CD8-positive, alpha-beta memory T cell (primary cell): ENCODE results near the gene PRKCSH. TPM values are rescaled to one million over a fixed set of nuclear protein-coding genes. Genes with fewer than 3 reads are reported as not detected.
"Not testable (repeated sequence)": the region's sequence is repeated elsewhere in the genome, so short reads cannot be mapped to it uniquely, and the experiment has no call there.

Source experiments
- CTCF ChIA-PET: fragments of 350-600 bp; sonication (Branson Sonifier 250); formaldehyde crosslinking; loops from one replicate; lab custom pipeline; 2021; ENCODE audit warnings: antibody characterized with exemption; lab: Charles Lee
- POLR2A ChIA-PET: fragments of 350-600 bp; sonication (Branson Sonifier 250); formaldehyde crosslinking; loops from one replicate; lab custom pipeline; 2021; ENCODE audit warnings: antibody characterized with exemption; lab: Charles Lee
- DNase-seq, 5 donors: peaks; one replicate each; pipeline versions ENCODE4 v3.0.0 to v3.0.0-alpha.2; 2020 to 2022; ENCODE audit warnings: mixed read lengths in 1 of 5
- H3K27ac ChIP-seq: one replicate; pipeline ENCODE4 v1.7.0; 2013; ENCODE audit warnings: low read depth, mild to moderate bottlenecking, low read length, moderate library complexity
- H3K27me3 ChIP-seq: 2 replicates; pipeline ENCODE4 v1.7.0; 2013; ENCODE audit warnings: low read length, mild to moderate bottlenecking; ENCODE audit not compliant: insufficient read depth, poor library complexity, severe bottlenecking
- H3K36me3 ChIP-seq: 2 replicates; pipeline ENCODE4 v1.7.0; 2013; ENCODE audit warnings: mild to moderate bottlenecking, low read length, moderate library complexity; ENCODE audit not compliant: insufficient read depth
- H3K4me1 ChIP-seq: 2 replicates; pipeline ENCODE4 v1.7.0; 2013; ENCODE audit warnings: mild to moderate bottlenecking, low read length, moderate library complexity; ENCODE audit not compliant: insufficient read depth
- H3K4me3 ChIP-seq: 2 replicates; pipeline ENCODE4 v1.7.0; 2013; ENCODE audit warnings: mild to moderate bottlenecking, low read length
- H3K9me3 ChIP-seq: 2 replicates; pipeline ENCODE4 v1.7.0; 2013; ENCODE audit warnings: mild to moderate bottlenecking, low read length
- H3K27ac Mint-ChIP-seq, 8 donors: one replicate each; pipeline ENCODE4 v1.8.0; 2020 to 2021; ENCODE audit warnings: mixed read lengths in 8 of 8, mild to moderate bottlenecking in 6 of 8, inconsistent platforms in 3 of 8, moderate library complexity in 3 of 8
- H3K27me3 Mint-ChIP-seq, 2 donors: one replicate each; pipeline ENCODE4 v1.8.0; 2020 to 2021; ENCODE audit warnings: mixed read lengths in 2 of 2, mild to moderate bottlenecking in 1 of 2, moderate library complexity in 1 of 2
- H3K36me3 Mint-ChIP-seq, 3 donors: one replicate each; pipeline ENCODE4 v1.8.0; 2020 to 2021; ENCODE audit warnings: mixed read lengths in 3 of 3, inconsistent platforms in 1 of 3, mild to moderate bottlenecking in 1 of 3
- H3K4me1 Mint-ChIP-seq, 3 donors: one replicate each; pipeline ENCODE4 v1.8.0; 2020 to 2021; ENCODE audit warnings: mixed read lengths in 3 of 3, inconsistent platforms in 1 of 3, mild to moderate bottlenecking in 1 of 3
- H3K4me3 Mint-ChIP-seq, 7 donors: one replicate each; pipeline ENCODE4 v1.8.0; 2020 to 2021; ENCODE audit warnings: mixed read lengths in 7 of 7, mild to moderate bottlenecking in 6 of 7, moderate library complexity in 4 of 7, inconsistent platforms in 2 of 7
- H3K9me3 Mint-ChIP-seq, 5 donors: one replicate each; pipeline ENCODE4 v1.8.0; 2020 to 2022; ENCODE audit warnings: mixed read lengths in 5 of 5, mild to moderate bottlenecking in 3 of 5, moderate library complexity in 2 of 5, inconsistent platforms in 1 of 5
- polyA plus RNA-seq: library from polyadenylated mRNA; unstranded; fragments of 300-500 nt; fragmentation: Illumina TruSeq; gene quantifications from one replicate; pipeline ENCODE4 v1.2.3, GENCODE V29; 2021
- total RNA-seq, 2 experiments: library from RNA; stranded (reverse); gene quantifications; one replicate each; pipeline ENCODE4 v1.2.3, GENCODE V29; 2021

Gene PRKCSH
- total and polyA plus RNA-seq, 3 experiments from 2014 or later: 60.7 to 272 (median 262) TPM

DNA sequence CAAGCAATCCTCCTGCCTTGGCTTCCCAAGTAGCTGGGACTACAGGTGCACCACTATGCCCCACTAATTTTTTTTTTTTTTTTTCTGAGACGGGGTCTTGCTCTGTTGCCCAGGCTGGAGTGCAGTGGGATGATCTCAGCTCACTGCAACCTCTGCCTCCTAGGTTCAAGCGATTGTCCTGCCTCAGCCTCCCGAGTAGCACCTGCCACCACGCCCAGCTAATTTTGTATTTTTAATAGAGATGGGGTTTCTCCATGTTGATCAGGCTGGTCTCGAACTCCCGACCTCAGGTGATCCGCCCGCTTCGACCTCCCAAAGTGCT lies 19.8 kb downstream of the PRKCSH start:
- H3K27ac Mint-ChIP-seq, H3K27me3 ChIP-seq, H3K4me1 Mint-ChIP-seq, H3K36me3 ChIP-seq, H3K4me3 ChIP-seq, H3K27ac ChIP-seq, DNase-seq, H3K36me3 Mint-ChIP-seq, H3K9me3 Mint-ChIP-seq, H3K9me3 ChIP-seq, POLR2A ChIA-PET, H3K4me1 ChIP-seq: not testable (repeated sequence)
- CTCF ChIA-PET: interaction anchor here (1.0 to 2.1 kb wide), 3 partner anchors 20 to 30 kb away, joined by 3 to 10 read pairs (median 3); partner anchors contain the start of genes ODAD3 and PRKCSH
- H3K27me3 Mint-ChIP-seq: peaks cover 6 to 11% of the 10 kb centered on the region in 2 donors
- H3K4me3 Mint-ChIP-seq: peak overlapping the region in 1 of 7 donors; percentile 59

DNA sequence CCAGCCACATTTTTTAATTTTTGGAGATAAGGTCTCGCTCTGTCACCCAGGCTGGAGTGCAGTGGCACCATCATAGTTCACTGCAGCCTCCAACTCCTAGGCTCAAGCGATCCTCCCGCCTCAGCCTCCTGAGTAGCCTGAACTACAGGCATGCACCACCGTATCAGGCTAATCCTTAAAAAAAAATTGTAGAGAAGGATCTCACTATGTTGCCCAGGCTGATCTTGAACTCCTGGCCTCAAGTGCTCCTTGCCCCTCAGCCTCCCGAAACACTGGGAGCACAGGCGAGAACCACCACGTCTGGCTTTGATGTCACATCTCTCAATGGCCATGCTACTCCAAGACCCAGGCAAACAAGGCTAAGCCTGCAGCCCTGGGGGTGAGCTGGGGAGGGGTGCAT lies 21.2 kb downstream of the PRKCSH start:
- H3K27me3 Mint-ChIP-seq: peaks cover 6 to 18% of the 10 kb centered on the region in 2 donors
- no peak overlapping the region for H3K4me3 ChIP-seq
- DNase-seq: no peak
- no peak overlapping the region for H3K27ac Mint-ChIP-seq
- H3K9me3 Mint-ChIP-seq: no peaks in the 10 kb centered on the region
- H3K9me3 ChIP-seq: no peaks in the 10 kb centered on the region
- H3K27me3 ChIP-seq: no peaks in the 10 kb centered on the region
- no peaks in the 10 kb centered on the region for H3K36me3 ChIP-seq
- H3K27ac ChIP-seq: no peak overlapping the region
- no peaks in the 10 kb centered on the region for H3K4me1 Mint-ChIP-seq
- no peak overlapping the region for H3K4me3 Mint-ChIP-seq
- no peaks in the 10 kb centered on the region for H3K36me3 Mint-ChIP-seq
- POLR2A ChIA-PET: no interaction called here
- no peaks in the 10 kb centered on the region for H3K4me1 ChIP-seq
- CTCF ChIA-PET: interaction anchor here (1.2 to 2.1 kb wide), 2 partner anchors 26 to 75 kb away, joined by 3 to 10 read pairs; no protein-coding TSS in a partner anchor

DNA sequence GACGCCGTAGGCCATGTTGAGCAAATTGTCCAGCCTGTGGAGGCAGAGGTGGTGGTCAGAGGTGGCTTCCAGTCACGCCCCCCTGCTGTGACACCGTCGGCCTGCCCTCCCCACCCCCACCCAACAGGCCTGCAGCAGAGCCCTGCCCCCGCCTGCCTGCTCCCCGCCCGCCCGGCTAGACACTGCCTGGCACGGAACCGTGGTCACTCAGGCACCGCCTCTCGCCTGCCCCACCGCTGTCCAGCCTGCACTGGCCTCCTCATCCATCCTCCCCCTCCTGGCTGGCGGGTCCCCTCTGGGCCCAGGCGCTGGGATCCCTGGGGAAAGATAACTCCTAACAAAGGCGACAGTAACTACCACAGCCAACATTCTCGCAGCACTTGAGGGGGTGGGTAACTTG lies 21.7 kb downstream of the PRKCSH start:
- POLR2A ChIA-PET: no interaction called here
- H3K4me3 Mint-ChIP-seq: no peak overlapping the region
- no peak overlapping the region for H3K4me3 ChIP-seq
- no peaks in the 10 kb centered on the region for H3K4me1 Mint-ChIP-seq
- no peaks in the 10 kb centered on the region for H3K36me3 ChIP-seq
- H3K9me3 Mint-ChIP-seq: no peaks in the 10 kb centered on the region
- H3K27me3 Mint-ChIP-seq: peaks cover 6 to 18% of the 10 kb centered on the region in 2 donors
- H3K27me3 ChIP-seq: no peaks in the 10 kb centered on the region
- CTCF ChIA-PET: interaction anchor here (1.2 kb wide), 1 partner anchor 76 kb away, joined by 3 read pairs; no protein-coding TSS in a partner anchor
- H3K9me3 ChIP-seq: no peaks in the 10 kb centered on the region
- H3K4me1 ChIP-seq: no peaks in the 10 kb centered on the region
- H3K36me3 Mint-ChIP-seq: no peaks in the 10 kb centered on the region
- DNase-seq: no peak
- H3K27ac Mint-ChIP-seq: no peak overlapping the region
- no peak overlapping the region for H3K27ac ChIP-seq

- no peak overlapping the region for H3K4me3 ChIP-seq
- no peak for DNase-seq
- H3K36me3 ChIP-seq: no peaks in the 10 kb centered on the region
- H3K27ac ChIP-seq: no peak overlapping the region
- no peaks in the 10 kb centered on the region for H3K27me3 ChIP-seq
- H3K4me1 Mint-ChIP-seq: no peaks in the 10 kb centered on the region
- ChIA-PET POLR2A (no interaction called here), CTCF (no interaction called here)
- no peak overlapping the region for H3K27ac Mint-ChIP-seq
- no peaks in the 10 kb centered on the region for H3K9me3 Mint-ChIP-seq
- H3K4me1 ChIP-seq: no peaks in the 10 kb centered on the region
- no peaks in the 10 kb centered on the region for H3K9me3 ChIP-seq
- no peak overlapping the region for H3K4me3 Mint-ChIP-seq
- peaks cover 6 to 18% of the 10 kb centered on the region in 2 donors for H3K27me3 Mint-ChIP-seq
- H3K36me3 Mint-ChIP-seq: no peaks in the 10 kb centered on the region
Measured at GRCh38 chr19:11457831-11458230, 22.4 kb downstream of the PRKCSH start.

DNA sequence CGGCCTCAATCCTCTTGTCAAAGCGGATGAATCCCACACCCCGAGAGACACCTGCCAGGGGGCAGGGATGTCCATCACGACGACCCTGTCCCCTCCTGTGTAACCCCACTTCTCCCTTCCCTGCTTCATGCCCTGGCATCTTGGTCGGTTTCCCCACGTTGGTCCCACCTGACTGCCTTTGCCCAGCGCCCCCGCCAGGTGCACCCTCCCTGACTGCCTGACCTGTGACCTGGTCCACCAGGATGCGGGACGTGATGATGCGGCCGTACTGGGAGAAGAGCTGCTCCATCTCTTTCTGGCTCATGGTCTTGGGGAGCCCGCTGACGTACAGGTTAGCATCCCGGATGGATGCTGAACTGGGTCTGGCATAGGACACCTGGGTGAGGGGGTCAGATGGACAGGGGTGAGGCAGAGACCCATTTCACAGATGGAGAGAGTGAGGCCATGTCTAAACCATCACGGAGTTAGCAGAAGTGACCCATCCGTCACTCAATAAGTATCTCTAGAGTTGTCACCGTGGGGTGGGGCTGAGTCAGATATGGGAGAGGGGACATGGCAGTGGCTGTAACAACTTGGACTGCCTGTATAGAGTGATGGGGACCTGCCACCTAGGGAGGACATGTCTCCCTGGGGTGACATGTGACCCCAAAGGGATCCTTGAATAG lies 22.9 kb downstream of the PRKCSH start:
- POLR2A ChIA-PET: no interaction called here
- CTCF ChIA-PET: interaction anchor here (1.2 kb wide), 1 partner anchor 299 kb away, joined by 3 read pairs; no protein-coding TSS in a partner anchor
- H3K4me3 ChIP-seq: no peak overlapping the region

GRCh38 chr19:11458912-11459311 lies 23.5 kb downstream of the PRKCSH start:
- H3K4me1 ChIP-seq, H3K36me3 Mint-ChIP-seq, H3K27me3 ChIP-seq, H3K4me1 Mint-ChIP-seq, H3K4me3 ChIP-seq, H3K27ac ChIP-seq, POLR2A ChIA-PET, DNase-seq, H3K9me3 ChIP-seq, H3K36me3 ChIP-seq, H3K27ac Mint-ChIP-seq, H3K9me3 Mint-ChIP-seq, H3K4me3 Mint-ChIP-seq: not testable (repeated sequence)
- CTCF ChIA-PET: interaction anchor here (1.2 kb wide), 1 partner anchor 300 kb away, joined by 3 read pairs; no protein-coding TSS in a partner anchor
- H3K27me3 Mint-ChIP-seq: peaks cover 6 to 18% of the 10 kb centered on the region in 2 donors

More for the DNA sequence above, 22.9 kb downstream of the PRKCSH start:
- Mint-ChIP-seq H3K27me3 (peaks cover 6 to 18% of the 10 kb centered on the region in 2 donors), H3K4me1 (peaks cover 0 to 2% (median 0%) of the 10 kb centered on the region in 3 donors), H3K4me3 (no peak overlapping the region), H3K27ac (no peak overlapping the region), H3K36me3 (no peaks in the 10 kb centered on the region), H3K9me3 (no peaks in the 10 kb centered on the region)
- Histone ChIP-seq H3K9me3 (no peaks in the 10 kb centered on the region), H3K27ac (no peak overlapping the region), H3K36me3 (no peaks in the 10 kb centered on the region), H3K27me3 (no peaks in the 10 kb centered on the region), H3K4me1 (no peaks in the 10 kb centered on the region)
- DNase-seq: no peak

GRCh38 chr19:11460207-11460606 lies 24.8 kb downstream of the PRKCSH start:
- Histone ChIP-seq H3K9me3 (no peaks in the 10 kb centered on the region), H3K36me3 (no peaks in the 10 kb centered on the region), H3K4me1 (no peaks in the 10 kb centered on the region), H3K4me3 (no peak overlapping the region), H3K27me3 (no peaks in the 10 kb centered on the region), H3K27ac (no peak overlapping the region)
- CTCF ChIA-PET: no interaction called here
- H3K27ac Mint-ChIP-seq: no peak overlapping the region
- POLR2A ChIA-PET: no interaction called here
- H3K4me1 Mint-ChIP-seq: peaks cover 0 to 3% (median 0%) of the 10 kb centered on the region in 3 donors
- no peak for DNase-seq
- H3K9me3 Mint-ChIP-seq: no peaks in the 10 kb centered on the region
- H3K27me3 Mint-ChIP-seq: peaks cover 6 to 18% of the 10 kb centered on the region in 2 donors
- H3K36me3 Mint-ChIP-seq: no peaks in the 10 kb centered on the region
- no peak overlapping the region for H3K4me3 Mint-ChIP-seq

GRCh38 chr19:11461453-11461852 lies 26.0 kb downstream of the PRKCSH start:
- DNase-seq: no peak
- CTCF ChIA-PET: no interaction called here
- Histone ChIP-seq H3K4me3 (no peak overlapping the region), H3K27ac (no peak overlapping the region), H3K9me3 (no peaks in the 10 kb centered on the region), H3K27me3 (no peaks in the 10 kb centered on the region), H3K4me1 (no peaks in the 10 kb centered on the region), H3K36me3 (no peaks in the 10 kb centered on the region)
- Mint-ChIP-seq H3K27ac (peak overlapping the region in 1 of 8 donors; percentile 19), H3K4me1 (peaks cover 0 to 3% (median 0%) of the 10 kb centered on the region in 3 donors), H3K27me3 (peaks cover 7 to 18% of the 10 kb centered on the region in 2 donors), H3K4me3 (no peak overlapping the region), H3K9me3 (no peaks in the 10 kb centered on the region), H3K36me3 (no peaks in the 10 kb centered on the region)
- POLR2A ChIA-PET: no interaction called here
